ENCODE data around the gene ARHGAP24.

- TF ChIP-seq CTCF (IDR thresholded peaks at IDR 0.05; ENCODE audit: poor library complexity) (no peak), EZH2 (IDR thresholded peaks at IDR 0.05; ENCODE audit: borderline replicate concordance) (no peak), EZH2phosphoT487 (IDR thresholded peaks at IDR 0.05; ENCODE audit: low read depth, severe bottlenecking, unreplicated experiment) (no peak)
Measured at GRCh38 chr4:85701861-85702321, 226.9 kb downstream of the ARHGAP24 start.
